Liver (tissue), 9 donors: ENCODE results near the gene LGALSL. TPM values are rescaled to one million over a fixed set of nuclear protein-coding genes. Genes with fewer than 3 reads are reported as not detected.

Experiments used
- DNase-seq: peaks from one replicate; pipeline ENCODE4 v3.0.0-alpha.2; 2017; ENCODE audit warnings: low spot score
- H3K27ac ChIP-seq, 2 donors: one replicate each; pipeline ENCODE4 v1.7.0; 2013; ENCODE audit warnings: inconsistent platforms in 2 of 2, low read length in 2 of 2, control low read depth in 1 of 2, low read depth in 1 of 2, mild to moderate bottlenecking in 1 of 2
- H3K27me3 ChIP-seq, 4 donors: one replicate each; pipeline versions ENCODE4 v1.6.1 to v1.7.0; 2013; ENCODE audit warnings: low read length in 3 of 4, inconsistent platforms in 1 of 4, mild to moderate bottlenecking in 1 of 4, moderate library complexity in 1 of 4; ENCODE audit not compliant: control insufficient read depth in 4 of 4, insufficient read depth in 4 of 4
- H3K36me3 ChIP-seq, 4 donors: one replicate each; pipeline versions ENCODE4 v1.6.1 to v1.7.0; 2013; ENCODE audit warnings: low read length in 3 of 4, mild to moderate bottlenecking in 3 of 4, low read depth in 1 of 4, moderate library complexity in 1 of 4; ENCODE audit not compliant: control insufficient read depth in 4 of 4, insufficient read depth in 3 of 4
- H3K4me1 ChIP-seq, 4 donors: one replicate each; pipeline versions ENCODE4 v1.6.1 to v1.7.0; 2013; ENCODE audit warnings: low read length in 3 of 4, mild to moderate bottlenecking in 3 of 4, moderate library complexity in 1 of 4; ENCODE audit not compliant: control insufficient read depth in 4 of 4, insufficient read depth in 4 of 4
- H3K4me3 ChIP-seq, 3 donors: one replicate each; pipeline versions ENCODE4 v1.6.1 to v1.7.0; 2013; ENCODE audit warnings: low read length in 3 of 3, control low read depth in 1 of 3, low read depth in 1 of 3, mild to moderate bottlenecking in 1 of 3
- H3K9ac ChIP-seq, 2 donors: one replicate each; pipeline ENCODE4 v1.7.0; 2013; ENCODE audit warnings: low read length in 2 of 2, mild to moderate bottlenecking in 2 of 2, moderate library complexity in 2 of 2, control low read depth in 1 of 2, low read depth in 1 of 2
- H3K9me3 ChIP-seq, 4 donors: one replicate each; pipeline versions ENCODE4 v1.6.1 to v1.7.0; 2013; ENCODE audit warnings: low read length in 3 of 4; ENCODE audit not compliant: control insufficient read depth in 4 of 4
- FOXA1 ChIP-seq: IDR thresholded peaks from 2 replicates; pipeline ENCODE4 v1.6.1; 2016; ENCODE audit warnings: antibody characterized with exemption
- FOXA2 ChIP-seq: IDR thresholded peaks from 2 replicates; pipeline ENCODE4 v1.6.1; 2016; ENCODE audit warnings: antibody characterized with exemption
- HNF4G ChIP-seq: IDR thresholded peaks from 2 replicates; pipeline ENCODE4 v1.6.1; 2016; ENCODE audit warnings: antibody characterized with exemption
- NR2F2 ChIP-seq: IDR thresholded peaks from 2 replicates; pipeline ENCODE4 v1.6.1; 2016; ENCODE audit warnings: antibody characterized with exemption
- RAD21 ChIP-seq, 2 donors: IDR thresholded peaks; 2 replicates each; pipeline ENCODE4 v1.6.1; 2016; ENCODE audit warnings: antibody characterized with exemption in 2 of 2, mild to moderate bottlenecking in 2 of 2
- RXRA ChIP-seq, 2 donors: IDR thresholded peaks; 2 replicates each; pipeline ENCODE4 v1.6.1; 2017 to 2018; ENCODE audit warnings: antibody characterized with exemption in 2 of 2, mild to moderate bottlenecking in 1 of 2
- SP1 ChIP-seq: IDR thresholded peaks from 2 replicates; pipeline ENCODE4 v1.6.1; 2018; ENCODE audit warnings: antibody characterized with exemption, mild to moderate bottlenecking
- TAF1 ChIP-seq: conservative IDR thresholded peaks from 2 replicates; pipeline ENCODE4 v1.6.1; 2016; ENCODE audit warnings: antibody characterized with exemption, mild to moderate bottlenecking
- YY1 ChIP-seq: IDR thresholded peaks from 2 replicates; pipeline ENCODE4 v1.6.1; 2016; ENCODE audit warnings: antibody characterized with exemption, mild to moderate bottlenecking
- WGBS: extraction: QIAGEN DNeasy Blood & Tissue Kit; methylation state at CpG from one replicate; pipeline ENCODE4 v1.1.7; 2013; 5-methylcytosine and 5-hydroxymethylcytosine counted together
- polyA plus RNA-seq, 2 donors: library from polyadenylated mRNA; stranded (reverse) in 1 of 2; unstranded in 1 of 2; fragments of 200-250 nt in 1 of 2; fragments of >200 nt in 1 of 2; fragmentation: Nextera tagmentation in 1 of 2; extraction: Ambion mirVana in 1 of 2; gene quantifications; one replicate each; pipeline versions ENCODE4 v1.2.1 to v1.2.3, GENCODE V29; 2013 to 2015
- total RNA-seq, 2 donors: library from RNA; depleted of rRNA; stranded (reverse); fragments of >200 nt; gene quantifications; one replicate each; pipeline ENCODE4 v1.2.3, GENCODE V29; 2014
- TF ChIP-seq, protein P1 (sequence below): IDR thresholded peaks from 2 replicates; pipeline ENCODE4 v1.6.1; 2016; ENCODE audit warnings: antibody characterized with exemption, mild to moderate bottlenecking
- TF ChIP-seq, protein P2 (sequence below): IDR thresholded peaks from 2 replicates; pipeline ENCODE4 v1.6.1; 2016; ENCODE audit warnings: antibody characterized with exemption
- TF ChIP-seq, protein P3 (sequence below): IDR thresholded peaks from 2 replicates; pipeline ENCODE4 v1.6.1; 2016; ENCODE audit warnings: antibody characterized with exemption
- TF ChIP-seq, protein P4 (sequence below): IDR thresholded peaks from 2 replicates; pipeline ENCODE4 v1.6.1; 2016; ENCODE audit warnings: antibody characterized with exemption
- donor health status: healthy.
- donor health status: healthy.
- donor health status: healthy.
- donor health status: healthy.
- donor health status: healthy.

LGALSL gene
- total and polyA plus RNA-seq, 4 donors = 2.4 to 8.7 (median 3.8) TPM

DNA sequence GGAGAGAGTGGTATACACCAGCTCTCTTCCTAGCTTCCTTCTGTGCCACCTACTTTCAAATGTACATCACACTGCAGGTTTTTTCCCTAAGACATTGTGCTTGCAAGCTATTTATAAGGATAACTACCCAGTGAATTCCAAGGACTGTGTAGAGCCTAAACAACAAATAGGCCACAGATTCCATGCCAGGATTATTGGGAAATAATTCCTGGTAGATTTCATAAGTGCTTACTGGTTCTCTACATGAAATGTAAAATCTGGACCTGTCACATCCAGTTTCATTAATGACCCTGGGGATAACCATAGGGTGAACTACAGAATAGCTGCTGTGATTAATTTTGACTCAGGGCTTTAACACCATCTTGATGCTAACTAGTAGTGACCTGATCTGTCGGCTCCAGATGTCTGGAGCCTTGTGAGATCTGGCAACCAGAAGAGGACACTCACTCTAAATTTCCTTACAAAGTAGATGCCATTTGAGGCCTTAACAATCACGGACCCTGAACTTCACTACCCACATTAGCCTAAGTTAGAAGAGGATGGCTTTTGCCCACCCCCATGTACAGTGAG lies 34.3 kb upstream of the LGALSL start:
- DNase-seq = no peak
- Histone ChIP-seq H3K4me3 (no peak overlapping the region), H3K27ac (no peak overlapping the region), H3K36me3 (no peaks in the 10 kb centered on the region), H3K4me1 (no peaks in the 10 kb centered on the region), H3K9me3 (no peaks in the 10 kb centered on the region), H3K27me3 (no peaks in the 10 kb centered on the region), H3K9ac (no peak overlapping the region)
- WGBS = 88% methylated on average over 2 of the region's 2 CpGs
- TF ChIP-seq, protein P1, sequence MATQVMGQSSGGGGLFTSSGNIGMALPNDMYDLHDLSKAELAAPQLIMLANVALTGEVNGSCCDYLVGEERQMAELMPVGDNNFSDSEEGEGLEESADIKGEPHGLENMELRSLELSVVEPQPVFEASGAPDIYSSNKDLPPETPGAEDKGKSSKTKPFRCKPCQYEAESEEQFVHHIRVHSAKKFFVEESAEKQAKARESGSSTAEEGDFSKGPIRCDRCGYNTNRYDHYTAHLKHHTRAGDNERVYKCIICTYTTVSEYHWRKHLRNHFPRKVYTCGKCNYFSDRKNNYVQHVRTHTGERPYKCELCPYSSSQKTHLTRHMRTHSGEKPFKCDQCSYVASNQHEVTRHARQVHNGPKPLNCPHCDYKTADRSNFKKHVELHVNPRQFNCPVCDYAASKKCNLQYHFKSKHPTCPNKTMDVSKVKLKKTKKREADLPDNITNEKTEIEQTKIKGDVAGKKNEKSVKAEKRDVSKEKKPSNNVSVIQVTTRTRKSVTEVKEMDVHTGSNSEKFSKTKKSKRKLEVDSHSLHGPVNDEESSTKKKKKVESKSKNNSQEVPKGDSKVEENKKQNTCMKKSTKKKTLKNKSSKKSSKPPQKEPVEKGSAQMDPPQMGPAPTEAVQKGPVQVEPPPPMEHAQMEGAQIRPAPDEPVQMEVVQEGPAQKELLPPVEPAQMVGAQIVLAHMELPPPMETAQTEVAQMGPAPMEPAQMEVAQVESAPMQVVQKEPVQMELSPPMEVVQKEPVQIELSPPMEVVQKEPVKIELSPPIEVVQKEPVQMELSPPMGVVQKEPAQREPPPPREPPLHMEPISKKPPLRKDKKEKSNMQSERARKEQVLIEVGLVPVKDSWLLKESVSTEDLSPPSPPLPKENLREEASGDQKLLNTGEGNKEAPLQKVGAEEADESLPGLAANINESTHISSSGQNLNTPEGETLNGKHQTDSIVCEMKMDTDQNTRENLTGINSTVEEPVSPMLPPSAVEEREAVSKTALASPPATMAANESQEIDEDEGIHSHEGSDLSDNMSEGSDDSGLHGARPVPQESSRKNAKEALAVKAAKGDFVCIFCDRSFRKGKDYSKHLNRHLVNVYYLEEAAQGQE = no peak
- no peak for TF ChIP-seq NR2F2
- no peak for TF ChIP-seq TAF1

DNA sequence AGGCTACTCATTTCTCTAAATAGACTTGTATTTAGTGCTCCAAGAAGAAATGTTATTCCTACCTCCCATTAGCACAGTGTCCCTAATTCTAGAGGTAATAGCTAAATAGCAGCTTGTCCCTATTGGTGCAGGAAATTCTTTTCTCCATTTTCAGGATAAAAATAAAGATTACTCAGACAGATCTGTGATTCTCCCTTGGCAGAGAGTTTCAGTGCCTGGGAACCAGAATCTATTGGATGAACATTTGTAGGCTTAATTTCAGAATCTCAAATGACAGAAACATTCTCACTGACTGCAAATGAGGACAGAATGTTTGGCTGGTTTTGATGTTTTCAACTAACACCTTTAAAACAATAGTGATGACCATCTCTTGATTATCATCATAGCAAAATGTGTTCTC lies 33.3 kb upstream of the LGALSL start:
- no peak overlapping the region for H3K9ac ChIP-seq
- DNase-seq = no peak
- no peaks in the 10 kb centered on the region for H3K4me1 ChIP-seq
- no peaks in the 10 kb centered on the region for H3K9me3 ChIP-seq
- no peaks in the 10 kb centered on the region for H3K36me3 ChIP-seq
- H3K4me3 ChIP-seq = no peak overlapping the region
- no peak for TF ChIP-seq RXRA (IDR thresholded peaks at IDR 0.05)
- no peak for TF ChIP-seq YY1
- no peak for TF ChIP-seq TAF1
- no peak for TF ChIP-seq RAD21 (IDR thresholded peaks at IDR 0.05)
- TF ChIP-seq FOXA1 = no peak
- no peak overlapping the region for H3K27ac ChIP-seq
- H3K27me3 ChIP-seq = no peaks in the 10 kb centered on the region

DNA sequence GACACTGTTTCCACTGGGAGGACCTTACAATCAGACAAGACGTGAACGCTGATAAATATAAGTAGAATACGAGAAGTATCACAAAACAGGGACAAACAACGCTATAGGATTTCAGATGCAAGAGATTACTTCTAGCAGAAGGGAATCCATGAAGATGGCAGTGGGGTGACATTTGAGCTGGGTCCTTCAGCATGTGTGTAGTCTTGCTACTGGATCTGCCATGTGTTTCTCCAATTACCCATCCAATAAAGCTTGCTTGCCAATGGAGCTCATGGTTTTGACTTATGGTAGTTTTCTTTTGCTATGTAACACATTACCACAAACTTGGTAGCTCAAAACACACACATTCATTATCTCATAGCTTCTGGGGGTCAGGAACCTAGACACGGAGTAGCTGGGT lies 32.8 kb upstream of the LGALSL start:
- Histone ChIP-seq H3K4me1 (peaks cover 0 to 1% (median 0%) of the 10 kb centered on the region in 4 donors), H3K27ac (no peak overlapping the region), H3K9me3 (no peaks in the 10 kb centered on the region), H3K4me3 (no peak overlapping the region), H3K36me3 (no peaks in the 10 kb centered on the region), H3K27me3 (no peaks in the 10 kb centered on the region), H3K9ac (no peak overlapping the region)
- DNase-seq = no peak
- TF ChIP-seq FOXA1 = no peak
- TF ChIP-seq RAD21 (IDR thresholded peaks at IDR 0.05) = no peak
- no peak for TF ChIP-seq FOXA2
- TF ChIP-seq YY1 = no peak
- TF ChIP-seq, protein P2, sequence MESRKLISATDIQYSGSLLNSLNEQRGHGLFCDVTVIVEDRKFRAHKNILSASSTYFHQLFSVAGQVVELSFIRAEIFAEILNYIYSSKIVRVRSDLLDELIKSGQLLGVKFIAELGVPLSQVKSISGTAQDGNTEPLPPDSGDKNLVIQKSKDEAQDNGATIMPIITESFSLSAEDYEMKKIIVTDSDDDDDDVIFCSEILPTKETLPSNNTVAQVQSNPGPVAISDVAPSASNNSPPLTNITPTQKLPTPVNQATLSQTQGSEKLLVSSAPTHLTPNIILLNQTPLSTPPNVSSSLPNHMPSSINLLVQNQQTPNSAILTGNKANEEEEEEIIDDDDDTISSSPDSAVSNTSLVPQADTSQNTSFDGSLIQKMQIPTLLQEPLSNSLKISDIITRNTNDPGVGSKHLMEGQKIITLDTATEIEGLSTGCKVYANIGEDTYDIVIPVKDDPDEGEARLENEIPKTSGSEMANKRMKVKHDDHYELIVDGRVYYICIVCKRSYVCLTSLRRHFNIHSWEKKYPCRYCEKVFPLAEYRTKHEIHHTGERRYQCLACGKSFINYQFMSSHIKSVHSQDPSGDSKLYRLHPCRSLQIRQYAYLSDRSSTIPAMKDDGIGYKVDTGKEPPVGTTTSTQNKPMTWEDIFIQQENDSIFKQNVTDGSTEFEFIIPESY = no peak
- TF ChIP-seq SP1 = no peak
- TF ChIP-seq, protein P3, sequence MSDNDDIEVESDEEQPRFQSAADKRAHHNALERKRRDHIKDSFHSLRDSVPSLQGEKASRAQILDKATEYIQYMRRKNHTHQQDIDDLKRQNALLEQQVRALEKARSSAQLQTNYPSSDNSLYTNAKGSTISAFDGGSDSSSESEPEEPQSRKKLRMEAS = no peak
- TF ChIP-seq, protein P4, sequence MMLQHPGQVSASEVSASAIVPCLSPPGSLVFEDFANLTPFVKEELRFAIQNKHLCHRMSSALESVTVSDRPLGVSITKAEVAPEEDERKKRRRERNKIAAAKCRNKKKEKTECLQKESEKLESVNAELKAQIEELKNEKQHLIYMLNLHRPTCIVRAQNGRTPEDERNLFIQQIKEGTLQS = no peak
- no peak for TF ChIP-seq HNF4G
- 98% methylated on average over 5 of the region's 5 CpGs for WGBS
